ENCODE results near the gene ATP8B4. TPM values are rescaled to one million over a fixed set of nuclear protein-coding genes. Genes with fewer than 3 reads are reported as not detected.

Gene ATP8B4
- total RNA-seq, 1 donor from 2014 or later: not detected

DNA sequence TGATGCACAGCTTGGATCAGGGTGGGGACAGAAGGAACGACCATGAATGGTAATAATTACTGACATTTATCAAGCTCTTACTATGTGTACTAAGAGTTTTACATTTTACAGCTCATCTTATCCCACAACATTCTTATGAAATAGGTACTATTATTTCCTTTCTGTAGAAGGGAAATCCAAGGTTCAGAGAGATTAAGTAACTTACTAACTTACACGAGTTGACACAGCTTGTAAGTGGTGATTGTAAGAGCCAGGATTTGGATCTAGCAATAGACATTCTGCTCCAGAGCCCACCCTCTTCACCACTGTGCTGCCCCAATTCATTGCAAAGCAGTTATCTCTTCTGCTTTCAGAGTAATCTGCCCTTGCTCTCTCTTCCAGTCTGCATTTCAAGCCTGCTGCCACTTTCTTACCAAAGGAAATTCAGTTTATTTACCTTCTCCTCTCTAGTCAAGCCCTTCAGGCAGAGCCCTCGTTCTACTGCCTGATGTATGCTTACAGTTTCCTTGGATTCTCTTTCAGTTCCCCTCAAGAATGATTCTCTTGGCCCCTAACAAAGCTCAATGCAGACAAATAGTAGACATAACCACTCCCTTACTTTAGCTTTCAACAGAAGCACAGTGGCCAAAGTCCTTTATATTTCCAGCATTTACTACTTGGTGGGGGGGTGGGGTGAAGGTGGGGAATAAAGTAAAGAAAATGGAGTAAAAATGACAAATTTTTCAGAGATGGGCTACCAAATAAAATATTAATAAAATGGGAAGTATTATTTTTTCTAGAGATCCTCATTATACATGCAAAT, 65.8 kb downstream of the ATP8B4 start:
- Mint-ChIP-seq H3K4me3 (no peak overlapping the region), H3K27me3 (ENCODE audit: low read depth) (no peaks in the 10 kb centered on the region), H3K36me3 (ENCODE audit: low read depth) (no peaks in the 10 kb centered on the region), H3K9me3 (peaks cover 2% of the 10 kb centered on the region), H3K27ac (ENCODE audit: unreplicated experiment) (no peak overlapping the region), H3K4me1 (no peaks in the 10 kb centered on the region)
- no peak for DNase-seq (ENCODE audit: low read depth, low spot score)
- TF ChIP-seq, protein P1, sequence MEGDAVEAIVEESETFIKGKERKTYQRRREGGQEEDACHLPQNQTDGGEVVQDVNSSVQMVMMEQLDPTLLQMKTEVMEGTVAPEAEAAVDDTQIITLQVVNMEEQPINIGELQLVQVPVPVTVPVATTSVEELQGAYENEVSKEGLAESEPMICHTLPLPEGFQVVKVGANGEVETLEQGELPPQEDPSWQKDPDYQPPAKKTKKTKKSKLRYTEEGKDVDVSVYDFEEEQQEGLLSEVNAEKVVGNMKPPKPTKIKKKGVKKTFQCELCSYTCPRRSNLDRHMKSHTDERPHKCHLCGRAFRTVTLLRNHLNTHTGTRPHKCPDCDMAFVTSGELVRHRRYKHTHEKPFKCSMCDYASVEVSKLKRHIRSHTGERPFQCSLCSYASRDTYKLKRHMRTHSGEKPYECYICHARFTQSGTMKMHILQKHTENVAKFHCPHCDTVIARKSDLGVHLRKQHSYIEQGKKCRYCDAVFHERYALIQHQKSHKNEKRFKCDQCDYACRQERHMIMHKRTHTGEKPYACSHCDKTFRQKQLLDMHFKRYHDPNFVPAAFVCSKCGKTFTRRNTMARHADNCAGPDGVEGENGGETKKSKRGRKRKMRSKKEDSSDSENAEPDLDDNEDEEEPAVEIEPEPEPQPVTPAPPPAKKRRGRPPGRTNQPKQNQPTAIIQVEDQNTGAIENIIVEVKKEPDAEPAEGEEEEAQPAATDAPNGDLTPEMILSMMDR (conservative IDR thresholded peaks at IDR 0.05): no peak

DNA sequence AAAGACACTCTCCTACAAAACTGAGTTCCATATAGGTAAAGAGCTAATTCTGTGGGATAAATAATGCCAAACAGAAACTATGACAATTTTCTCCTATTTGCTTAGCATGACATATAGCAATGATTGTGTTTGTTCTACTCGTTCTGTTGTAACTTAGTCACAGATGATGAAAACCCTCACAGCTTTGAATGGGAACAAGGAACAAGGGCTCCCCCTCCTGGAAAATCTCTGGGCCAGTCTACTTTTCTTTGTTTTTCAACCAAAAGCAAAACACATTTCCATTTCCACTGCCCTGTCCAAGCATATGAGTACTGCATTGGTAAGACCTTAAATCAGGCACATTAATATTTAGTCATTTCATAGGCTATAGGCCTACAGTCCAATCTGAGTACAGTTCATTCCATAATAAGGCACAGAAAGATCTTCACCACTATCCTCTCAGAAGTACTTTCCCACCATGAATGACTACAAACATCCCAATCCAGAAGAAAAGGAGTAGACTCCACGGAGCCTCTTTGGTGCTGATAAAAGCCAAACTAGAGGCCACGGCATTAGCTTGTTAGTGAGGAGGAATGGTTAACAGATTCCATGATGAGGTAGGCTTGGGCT, 67.1 kb downstream of the ATP8B4 start:
- TF ChIP-seq, protein P1 (conservative IDR thresholded peaks at IDR 0.05): peak; percentile 78
- no peak overlapping the region for H3K27ac Mint-ChIP-seq (ENCODE audit: unreplicated experiment)
- no peak overlapping the region for H3K4me3 Mint-ChIP-seq
- no peaks in the 10 kb centered on the region for H3K36me3 Mint-ChIP-seq (ENCODE audit: low read depth)
- no peaks in the 10 kb centered on the region for H3K27me3 Mint-ChIP-seq (ENCODE audit: low read depth)
- peak; percentile 39 for DNase-seq (ENCODE audit: low read depth, low spot score)
- H3K9me3 Mint-ChIP-seq: peaks cover 2% of the 10 kb centered on the region
- no peaks in the 10 kb centered on the region for H3K4me1 Mint-ChIP-seq

DNA sequence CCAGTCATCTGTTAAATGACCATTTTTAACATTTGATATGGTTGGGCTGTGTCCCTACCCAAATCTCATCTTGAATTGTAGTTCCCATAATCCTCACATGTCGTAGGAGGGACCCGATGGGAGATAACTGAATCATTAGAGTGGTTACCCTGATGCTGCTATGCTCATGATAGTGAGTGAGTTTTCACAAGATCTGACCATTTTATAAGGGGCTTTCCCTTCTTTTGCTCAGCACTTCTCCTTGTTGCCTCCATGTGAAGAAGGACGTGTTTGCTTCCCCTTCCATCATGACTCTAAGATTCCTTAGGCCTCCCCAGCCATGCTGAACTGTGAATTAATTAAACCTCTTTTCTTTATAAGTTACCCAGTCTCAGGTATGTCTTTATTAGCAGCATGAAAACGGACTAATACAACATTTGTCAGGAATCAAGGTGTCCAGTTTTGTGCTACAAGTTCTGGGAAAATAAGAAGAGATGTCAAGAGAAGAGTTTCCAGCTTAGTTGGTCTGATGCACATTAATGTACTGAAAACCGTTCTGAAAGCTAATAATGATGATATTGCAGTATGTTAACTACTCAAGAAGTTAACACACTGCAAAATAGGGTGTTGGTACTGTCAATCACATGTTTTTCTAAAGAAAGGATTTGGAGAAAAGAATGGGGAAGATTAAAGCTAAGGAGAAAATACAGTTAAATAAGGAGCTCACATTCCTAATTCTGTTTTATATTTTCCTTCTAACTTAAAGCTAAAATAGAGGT, 67.9 kb downstream of the ATP8B4 start:
- no peak for DNase-seq (ENCODE audit: low read depth, low spot score)
- Mint-ChIP-seq H3K27ac (ENCODE audit: unreplicated experiment) (no peak overlapping the region), H3K36me3 (ENCODE audit: low read depth) (no peaks in the 10 kb centered on the region), H3K4me3 (no peak overlapping the region), H3K9me3 (peaks cover 2% of the 10 kb centered on the region), H3K27me3 (ENCODE audit: low read depth) (no peaks in the 10 kb centered on the region), H3K4me1 (no peaks in the 10 kb centered on the region)
- TF ChIP-seq, protein P1 (conservative IDR thresholded peaks at IDR 0.05): no peak

DNA sequence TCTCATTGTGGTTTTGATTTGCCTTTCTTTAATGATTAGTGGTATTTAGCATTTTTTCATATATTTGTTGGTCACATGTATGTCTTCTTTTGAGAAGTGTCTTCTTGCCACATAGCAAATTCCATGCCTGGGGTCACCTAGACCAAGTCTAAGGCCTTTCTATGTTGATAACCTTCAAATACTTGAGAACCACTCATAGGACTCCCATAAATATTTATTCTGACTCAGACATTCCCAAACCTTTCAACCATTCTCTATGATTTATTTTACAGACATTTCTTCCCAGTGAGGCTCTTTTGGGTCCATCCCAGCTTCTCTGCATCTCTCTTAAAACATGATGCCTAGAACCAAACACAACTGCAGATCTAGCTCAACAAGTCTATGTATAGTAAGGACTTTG, 69.2 kb downstream of the ATP8B4 start:
- Mint-ChIP-seq H3K27ac (ENCODE audit: unreplicated experiment) (no peak overlapping the region), H3K9me3 (peaks cover 4% of the 10 kb centered on the region), H3K27me3 (ENCODE audit: low read depth) (no peaks in the 10 kb centered on the region), H3K4me1 (no peaks in the 10 kb centered on the region), H3K36me3 (ENCODE audit: low read depth) (no peaks in the 10 kb centered on the region), H3K4me3 (no peak overlapping the region)
- no peak for DNase-seq (ENCODE audit: low read depth, low spot score)
- TF ChIP-seq, protein P1 (conservative IDR thresholded peaks at IDR 0.05): no peak

DNA sequence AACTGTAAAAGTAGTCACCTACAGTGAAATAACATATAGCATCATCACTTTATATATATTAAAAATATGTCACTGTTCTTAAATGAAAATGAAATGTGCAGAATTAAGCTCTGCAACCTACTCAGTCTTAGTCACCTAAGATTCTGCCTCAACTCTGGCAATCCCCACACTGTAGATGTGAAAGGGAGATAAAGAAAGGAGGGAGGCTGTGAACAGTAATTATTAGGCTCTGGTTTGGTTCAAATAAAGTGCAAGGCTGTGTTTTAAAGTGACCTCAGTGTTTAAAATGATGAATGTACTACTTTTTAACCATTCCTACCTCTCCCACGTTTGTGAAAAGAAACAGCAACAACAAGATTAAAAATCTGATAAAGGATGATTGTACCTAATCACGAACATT, 72.2 kb downstream of the ATP8B4 start:
- Mint-ChIP-seq H3K4me3 (no peak overlapping the region), H3K9me3 (peaks cover 13% of the 10 kb centered on the region), H3K36me3 (ENCODE audit: low read depth) (peaks cover 4% of the 10 kb centered on the region), H3K27me3 (ENCODE audit: low read depth) (no peaks in the 10 kb centered on the region), H3K4me1 (no peaks in the 10 kb centered on the region), H3K27ac (ENCODE audit: unreplicated experiment) (no peak overlapping the region)
- TF ChIP-seq, protein P1 (conservative IDR thresholded peaks at IDR 0.05): no peak
- DNase-seq (ENCODE audit: low read depth, low spot score): no peak

Measured in neural crest cell (in vitro differentiated cells).